HepG2 (cell line): ENCODE measurements around the gene NBEAL2. TPM values are rescaled to one million over a fixed set of nuclear protein-coding genes. Genes with fewer than 3 reads are reported as not detected.

Source experiments
- PLRG1 ChIP-seq: fragments of 450-650 bp; conservative IDR thresholded peaks from 2 replicates; pipeline ENCODE4 v1.6.1; 2016
- ZNF646 ChIP-seq: sonication (generic); formaldehyde crosslinking; IDR thresholded peaks from 2 replicates; pipeline ENCODE4 v1.9.0; 2021; ENCODE audit warnings: mild to moderate bottlenecking, missing genetic modification reagents
- ZNF678 ChIP-seq: sonication (generic); formaldehyde crosslinking; IDR thresholded peaks from 2 replicates; pipeline ENCODE4 v1.4.0; 2020; ENCODE audit warnings: mild to moderate bottlenecking, missing genetic modification reagents
- ZNF7 ChIP-seq: IDR thresholded peaks from 2 replicates; pipeline ENCODE4 v1.6.1; 2016; ENCODE audit warnings: missing biosample characterization, missing genetic modification reagents
- ZNF800 ChIP-seq: sonication (generic); formaldehyde crosslinking; IDR thresholded peaks from 2 replicates; pipeline ENCODE4 v1.4.0; 2020; ENCODE audit warnings: missing genetic modification reagents
- ZNF839 ChIP-seq: sonication (generic); formaldehyde crosslinking; IDR thresholded peaks from 2 replicates; pipeline ENCODE4 v1.4.0; 2020; ENCODE audit warnings: missing genetic modification reagents, mild to moderate bottlenecking, borderline replicate concordance
- polyA plus RNA-seq, 8 experiments: library from polyadenylated mRNA; depleted of rRNA in 3 of 8; stranded (reverse) in 7 of 8; unstranded in 1 of 8; fragments of >200 nt; fragmentation: Illumina TruSeq in 4 of 8; extraction: Trizol in 4 of 8; gene quantifications; 2 replicates each; pipeline versions ENCODE4 v1.2.1 to v1.2.3, GENCODE V29; 2011 to 2016; ENCODE audit warnings: low read depth in 4 of 8, missing spikeins in 1 of 8, mixed read lengths in 1 of 8; ENCODE audit not compliant: insufficient read depth in 1 of 8
- total RNA-seq, 5 experiments: library from RNA; depleted of rRNA; stranded (reverse); fragments of >200 nt; fragmentation: Illumina TruSeq; extraction: Trizol; gene quantifications; 2 replicates each; pipeline ENCODE4 v1.2.3, GENCODE V29; 2016; ENCODE audit warnings: low read depth in 1 of 5
- TF ChIP-seq, protein P1 (sequence below): sonication (generic); formaldehyde crosslinking; conservative IDR thresholded peaks from 2 replicates; pipeline ENCODE4 v1.4.0; 2020; ENCODE audit warnings: mild to moderate bottlenecking, missing genetic modification reagents, moderate library complexity
- TF ChIP-seq, protein P2 (sequence below): IDR thresholded peaks from 2 replicates; pipeline ENCODE4 v1.6.1; 2016; ENCODE audit warnings: mild to moderate bottlenecking, missing biosample characterization, missing genetic modification reagents

Gene NBEAL2
- total and polyA plus RNA-seq, 2 of the 13 experiments (the other 11 are each of a cell fraction or from before 2014, with no cell fraction given) = 9.7 to 12.4 TPM

GRCh38 chr3:46978985-46979944 is at the start of gene NBEAL2 (continued):
- TF ChIP-seq, protein P1, sequence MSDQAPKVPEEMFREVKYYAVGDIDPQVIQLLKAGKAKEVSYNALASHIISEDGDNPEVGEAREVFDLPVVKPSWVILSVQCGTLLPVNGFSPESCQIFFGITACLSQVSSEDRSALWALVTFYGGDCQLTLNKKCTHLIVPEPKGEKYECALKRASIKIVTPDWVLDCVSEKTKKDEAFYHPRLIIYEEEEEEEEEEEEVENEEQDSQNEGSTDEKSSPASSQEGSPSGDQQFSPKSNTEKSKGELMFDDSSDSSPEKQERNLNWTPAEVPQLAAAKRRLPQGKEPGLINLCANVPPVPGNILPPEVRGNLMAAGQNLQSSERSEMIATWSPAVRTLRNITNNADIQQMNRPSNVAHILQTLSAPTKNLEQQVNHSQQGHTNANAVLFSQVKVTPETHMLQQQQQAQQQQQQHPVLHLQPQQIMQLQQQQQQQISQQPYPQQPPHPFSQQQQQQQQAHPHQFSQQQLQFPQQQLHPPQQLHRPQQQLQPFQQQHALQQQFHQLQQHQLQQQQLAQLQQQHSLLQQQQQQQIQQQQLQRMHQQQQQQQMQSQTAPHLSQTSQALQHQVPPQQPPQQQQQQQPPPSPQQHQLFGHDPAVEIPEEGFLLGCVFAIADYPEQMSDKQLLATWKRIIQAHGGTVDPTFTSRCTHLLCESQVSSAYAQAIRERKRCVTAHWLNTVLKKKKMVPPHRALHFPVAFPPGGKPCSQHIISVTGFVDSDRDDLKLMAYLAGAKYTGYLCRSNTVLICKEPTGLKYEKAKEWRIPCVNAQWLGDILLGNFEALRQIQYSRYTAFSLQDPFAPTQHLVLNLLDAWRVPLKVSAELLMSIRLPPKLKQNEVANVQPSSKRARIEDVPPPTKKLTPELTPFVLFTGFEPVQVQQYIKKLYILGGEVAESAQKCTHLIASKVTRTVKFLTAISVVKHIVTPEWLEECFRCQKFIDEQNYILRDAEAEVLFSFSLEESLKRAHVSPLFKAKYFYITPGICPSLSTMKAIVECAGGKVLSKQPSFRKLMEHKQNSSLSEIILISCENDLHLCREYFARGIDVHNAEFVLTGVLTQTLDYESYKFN (CRISPR knock-in tag) = peak; percentile 27; the same call in 1 of the 2 replicates
- TF ChIP-seq, protein P2, sequence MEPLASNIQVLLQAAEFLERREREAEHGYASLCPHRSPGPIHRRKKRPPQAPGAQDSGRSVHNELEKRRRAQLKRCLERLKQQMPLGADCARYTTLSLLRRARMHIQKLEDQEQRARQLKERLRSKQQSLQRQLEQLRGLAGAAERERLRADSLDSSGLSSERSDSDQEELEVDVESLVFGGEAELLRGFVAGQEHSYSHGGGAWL (CRISPR knock-in tag) = peak; percentile 27; the same call in 1 of the 2 replicates
- TF ChIP-seq ZNF7 (CRISPR knock-in tag) = no peak
- TF ChIP-seq ZNF646 (CRISPR knock-in tag) = no peak
- no peak for TF ChIP-seq ZNF839 (CRISPR knock-in tag)
- TF ChIP-seq ZNF678 (CRISPR knock-in tag) = no peak
- no peak for TF ChIP-seq PLRG1
- no peak for TF ChIP-seq ZNF800
